HepG2 (cell line): ENCODE measurements around the gene KCTD13. TPM values are rescaled to one million over a fixed set of nuclear protein-coding genes. Genes with fewer than 3 reads are reported as not detected.
A peak's percentile ranks its signal among the peaks of the same experiment; 100 is the strongest.

Experiments
- ARID5B ChIP-seq: IDR thresholded peaks from 2 replicates; pipeline ENCODE4 v1.4.0; 2020; ENCODE audit warnings: mild to moderate bottlenecking, missing genetic modification reagents
- BORCS8-MEF2B ChIP-seq: sonication (generic); formaldehyde crosslinking; IDR thresholded peaks from 2 replicates; pipeline ENCODE4 v1.8.0; 2022; ENCODE audit warnings: mild to moderate bottlenecking, missing genetic modification reagents
- CREM ChIP-seq, 2 experiments: sonication (generic) in 1 of 2; formaldehyde crosslinking in 1 of 2; IDR thresholded peaks; 2 replicates each; pipeline versions ENCODE4 v1.4.0 to v1.6.1; 2016 to 2020; ENCODE audit warnings: antibody characterized with exemption in 1 of 2, mild to moderate bottlenecking in 1 of 2, missing genetic modification reagents in 1 of 2
- E2F1 ChIP-seq: sonication (generic); formaldehyde crosslinking; IDR thresholded peaks from 2 replicates; pipeline ENCODE4 v1.5.0; 2020; ENCODE audit warnings: missing genetic modification reagents
- ELF3 ChIP-seq: IDR thresholded peaks from 2 replicates; pipeline ENCODE4 v1.6.1; 2016; ENCODE audit warnings: missing genetic modification reagents, missing compliant biosample characterization
- FOSL2 ChIP-seq: sonication (generic); formaldehyde crosslinking; IDR thresholded peaks from 2 replicates; pipeline ENCODE4 v1.4.0; 2020; ENCODE audit warnings: missing genetic modification reagents
- FOXP1 ChIP-seq, 2 experiments: fragments of 450-650 bp in 1 of 2; IDR thresholded peaks; 2 replicates each; pipeline ENCODE4 v1.6.1; 2017 to 2018; ENCODE audit warnings: antibody characterized with exemption in 1 of 2
- MAFK ChIP-seq, 2 experiments: IDR thresholded peaks in 1 of 2; conservative IDR thresholded peaks in 1 of 2; 2 replicates each; pipeline ENCODE4 v1.6.1; 2011; ENCODE audit warnings: improper control_type of control experiment in 2 of 2, low read length in 2 of 2
- NFIC ChIP-seq: IDR thresholded peaks from 2 replicates; pipeline ENCODE4 v1.6.1; 2012; ENCODE audit warnings: mild to moderate bottlenecking, low read length, inconsistent platforms
- REPIN1 ChIP-seq: sonication (generic); formaldehyde crosslinking; IDR thresholded peaks from 2 replicates; pipeline ENCODE4 v1.8.0; 2022; ENCODE audit warnings: missing genetic modification reagents, low read depth, mild to moderate bottlenecking, borderline replicate concordance
- SAP130 ChIP-seq: IDR thresholded peaks from 2 replicates; pipeline ENCODE4 v1.6.1; 2016; ENCODE audit warnings: low read depth
- SIN3A ChIP-seq: IDR thresholded peaks from 2 replicates; pipeline ENCODE4 v1.6.1; 2011; ENCODE audit warnings: low read depth, mild to moderate bottlenecking, control low read depth, low read length, borderline replicate concordance
- ZNF609 ChIP-seq: sonication (generic); formaldehyde crosslinking; IDR thresholded peaks from 2 replicates; pipeline ENCODE4 v1.4.0; 2020; ENCODE audit warnings: mild to moderate bottlenecking, missing genetic modification reagents, borderline replicate concordance
- ZNF713 ChIP-seq: sonication (generic); formaldehyde crosslinking; IDR thresholded peaks from 2 replicates; pipeline ENCODE4 v1.4.0; 2020; ENCODE audit warnings: mild to moderate bottlenecking, missing genetic modification reagents
- polyA plus RNA-seq, 8 experiments: library from polyadenylated mRNA; depleted of rRNA in 3 of 8; stranded (reverse) in 7 of 8; unstranded in 1 of 8; fragments of >200 nt; fragmentation: Illumina TruSeq in 4 of 8; extraction: Trizol in 4 of 8; gene quantifications; 2 replicates each; pipeline versions ENCODE4 v1.2.1 to v1.2.3, GENCODE V29; 2011 to 2016; ENCODE audit warnings: low read depth in 4 of 8, missing spikeins in 1 of 8, mixed read lengths in 1 of 8; ENCODE audit not compliant: insufficient read depth in 1 of 8
- total RNA-seq, 5 experiments: library from RNA; depleted of rRNA; stranded (reverse); fragments of >200 nt; fragmentation: Illumina TruSeq; extraction: Trizol; gene quantifications; 2 replicates each; pipeline ENCODE4 v1.2.3, GENCODE V29; 2016; ENCODE audit warnings: low read depth in 1 of 5

Gene KCTD13
- total and polyA plus RNA-seq, 2 of the 13 experiments (the other 11 are each of a cell fraction or from before 2014, with no cell fraction given) = 6.3 to 14.7 TPM

- TF ChIP-seq ARID5B (peak; percentile 34), SIN3A (no peak), SAP130 (CRISPR knock-in tag) (peak; percentile 68), BORCS8-MEF2B (CRISPR knock-in tag) (no peak), FOSL2 (CRISPR knock-in tag) (peak; percentile 94), CREM (IDR thresholded peaks at IDR 0.05) (peak; percentile 13; the same call in 1 of the 2 replicates), CREM (CRISPR knock-in tag; IDR thresholded peaks at IDR 0.05) (no peak), REPIN1 (no peak; the same call in 1 of the 2 replicates), NFIC (no peak), MAFK (conservative IDR thresholded peaks at IDR 0.05 in 1 of 2, IDR thresholded peaks at IDR 0.05 in 1 of 2; ENCODE audit: low read length in 2 of 2) (peak; percentile 22 to 32; a peak in 2 of 4 replicates), FOXP1 (IDR thresholded peaks at IDR 0.05) (0 out of 2 replicates have a peak, but pooled peaks have one; percentile 30), FOXP1 (CRISPR knock-in tag; IDR thresholded peaks at IDR 0.05) (no peak), ZNF713 (CRISPR knock-in tag) (no peak), ZNF609 (CRISPR knock-in tag) (peak; percentile 34; the same call in 1 of the 2 replicates), ELF3 (CRISPR knock-in tag) (peak; percentile 37; the same call in 1 of the 2 replicates), E2F1 (CRISPR knock-in tag) (no peak)
These were observed 18.1 kb upstream of the KCTD13 start (continued) for GRCh38 chr16:29943846-29944799.
